GM12875 (cell line): ENCODE measurements around the gene SUSD6.

Source experiments
- H3K4me3 ChIP-seq: one replicate; pipeline ENCODE4 v1.5.1; 2011; ENCODE audit warnings: low read depth, low read length, control low read depth
- CTCF ChIP-seq: IDR thresholded peaks from 2 replicates; pipeline ENCODE4 v1.5.1; 2011; ENCODE audit warnings: low read depth, mild to moderate bottlenecking, control low read depth, inconsistent platforms, low read length, moderate library complexity, borderline replicate concordance; ENCODE audit not compliant: insufficient read depth

SUSD6 gene

GRCh38 chr14:69572030-69572840 lies 39.2 kb upstream of the SUSD6 start:
- TF ChIP-seq CTCF, result no peak
- H3K4me3 ChIP-seq, result no peak overlapping the region

- H3K4me3 ChIP-seq, result no peak overlapping the region
Observed at GRCh38 chr14:69572841-69573135, 38.6 kb upstream of the SUSD6 start.

GRCh38 chr14:69573205-69573830 lies 38.1 kb upstream of the SUSD6 start:
- no peak for TF ChIP-seq CTCF
- no peak overlapping the region for H3K4me3 ChIP-seq

More at GRCh38 chr14:69572841-69573135, 38.6 kb upstream of the SUSD6 start:
- no peak for TF ChIP-seq CTCF

GRCh38 chr14:69573831-69574262 lies 37.5 kb upstream of the SUSD6 start:
- no peak overlapping the region for H3K4me3 ChIP-seq
- no peak for TF ChIP-seq CTCF

GRCh38 chr14:69574263-69574953 lies 37.0 kb upstream of the SUSD6 start, which contains the start of gene CCDC177:
TSS of gene CCDC177 (minus strand) at chr14:69574871. CDS start at chr14:69573622, 1,249 bp downstream.
- TF ChIP-seq CTCF, result peak; percentile 89
- no peak within 1 kb of the TSS for H3K4me3 ChIP-seq

- no peak overlapping the region for H3K4me3 ChIP-seq
- no peak for TF ChIP-seq CTCF
Observed at GRCh38 chr14:69574954-69575295, 36.5 kb upstream of the SUSD6 start.

- no peak for TF ChIP-seq CTCF
- no peak overlapping the region for H3K4me3 ChIP-seq
Observed at GRCh38 chr14:69579476-69579875, 31.9 kb upstream of the SUSD6 start.
